GM18499 (cell line): ENCODE data around the gene EHBP1.

Experiments used
- ATAC-seq: cut with Tn5 transposase; IDR thresholded peaks from one replicate; pipeline ENCODE4 v1.9.1; 2021; ENCODE audit warnings: moderate number of reproducible peaks; ENCODE audit not compliant: insufficient read depth, unreplicated experiment

EHBP1 gene

GRCh38 chr2:63046552-63046951, 341.0 kb downstream of the EHBP1 start:
- ATAC-seq: no peak

GRCh38 chr2:63046961-63047320, 341.4 kb downstream of the EHBP1 start:
- no peak for ATAC-seq

- ATAC-seq: no peak
Observed at GRCh38 chr2:63047321-63048279, 342.1 kb downstream of the EHBP1 start.

GRCh38 chr2:63048367-63049171, 343.1 kb downstream of the EHBP1 start:
- no peak for ATAC-seq

GRCh38 chr2:63049211-63049969, 343.9 kb downstream of the EHBP1 start:
- no peak for ATAC-seq

- peak; percentile 9 for ATAC-seq
Observed at GRCh38 chr2:63049970-63050333, 344.4 kb downstream of the EHBP1 start.

- peak; percentile 53 for ATAC-seq
Observed at GRCh38 chr2:63050334-63051041, 345.0 kb downstream of the EHBP1 start, which contains the start of gene OTX1. Gene OTX1, plus strand, starts transcription at chr2:63050830. Its CDS starts 2,161 bp downstream, at chr2:63052991.

- no peak for ATAC-seq
Observed at GRCh38 chr2:63051042-63051794, 345.7 kb downstream of the EHBP1 start.

- no peak for ATAC-seq
Observed at GRCh38 chr2:63051795-63052333, 346.4 kb downstream of the EHBP1 start.

- ATAC-seq: no peak
Observed at GRCh38 chr2:63052411-63053080, 347.0 kb downstream of the EHBP1 start.

- ATAC-seq: no peak
Observed at GRCh38 chr2:63053081-63053888, 347.8 kb downstream of the EHBP1 start.

- no peak for ATAC-seq
Observed at GRCh38 chr2:63053889-63054602, 348.5 kb downstream of the EHBP1 start.

GRCh38 chr2:63054841-63055225, 349.3 kb downstream of the EHBP1 start:
- ATAC-seq: no peak

- ATAC-seq: no peak
Observed at GRCh38 chr2:63055226-63056106, 350.0 kb downstream of the EHBP1 start.

- ATAC-seq: no peak
Observed at GRCh38 chr2:63056107-63057050, 350.9 kb downstream of the EHBP1 start.
